ENCODE results near the gene ABHD2.

DNA sequence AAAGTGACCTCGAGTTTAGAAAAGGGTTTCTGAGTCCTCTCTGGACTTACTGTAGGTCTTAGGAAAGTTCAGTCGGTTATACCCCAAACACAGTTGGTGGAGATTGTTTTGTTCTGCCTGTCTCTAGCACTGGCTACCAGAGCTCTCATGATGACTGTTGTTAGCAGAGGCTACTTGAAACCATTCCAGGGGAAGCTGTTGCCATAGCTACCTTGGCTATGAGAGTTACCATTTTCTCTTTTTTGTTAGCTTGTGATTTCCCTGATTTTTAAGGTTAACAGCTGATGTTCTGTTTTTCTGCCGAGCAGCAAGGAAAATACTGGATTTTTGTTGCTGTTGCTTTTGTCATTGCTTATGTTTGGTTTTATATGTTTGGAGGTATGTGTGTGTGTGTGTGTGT is 26.7 kb downstream of the ABHD2 start:
- TF ChIP-seq, protein P1, sequence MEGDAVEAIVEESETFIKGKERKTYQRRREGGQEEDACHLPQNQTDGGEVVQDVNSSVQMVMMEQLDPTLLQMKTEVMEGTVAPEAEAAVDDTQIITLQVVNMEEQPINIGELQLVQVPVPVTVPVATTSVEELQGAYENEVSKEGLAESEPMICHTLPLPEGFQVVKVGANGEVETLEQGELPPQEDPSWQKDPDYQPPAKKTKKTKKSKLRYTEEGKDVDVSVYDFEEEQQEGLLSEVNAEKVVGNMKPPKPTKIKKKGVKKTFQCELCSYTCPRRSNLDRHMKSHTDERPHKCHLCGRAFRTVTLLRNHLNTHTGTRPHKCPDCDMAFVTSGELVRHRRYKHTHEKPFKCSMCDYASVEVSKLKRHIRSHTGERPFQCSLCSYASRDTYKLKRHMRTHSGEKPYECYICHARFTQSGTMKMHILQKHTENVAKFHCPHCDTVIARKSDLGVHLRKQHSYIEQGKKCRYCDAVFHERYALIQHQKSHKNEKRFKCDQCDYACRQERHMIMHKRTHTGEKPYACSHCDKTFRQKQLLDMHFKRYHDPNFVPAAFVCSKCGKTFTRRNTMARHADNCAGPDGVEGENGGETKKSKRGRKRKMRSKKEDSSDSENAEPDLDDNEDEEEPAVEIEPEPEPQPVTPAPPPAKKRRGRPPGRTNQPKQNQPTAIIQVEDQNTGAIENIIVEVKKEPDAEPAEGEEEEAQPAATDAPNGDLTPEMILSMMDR (IDR thresholded peaks at IDR 0.05; ENCODE audit: borderline replicate concordance, extremely low read depth, low read length, poor library complexity, severe bottlenecking) = no peak
- TF ChIP-seq EZH2 (IDR thresholded peaks at IDR 0.05; ENCODE audit: borderline replicate concordance, low read depth, low read length, severe bottlenecking) = no peak

All from DND-41 (cell line).